HFFc6 (cell line): ENCODE measurements around the gene DNAJC18. TPM values are rescaled to one million over a fixed set of nuclear protein-coding genes. Genes with fewer than 3 reads are reported as not detected.

Experiments
- DNase-seq: peaks from one replicate; pipeline ENCODE4 v3.0.0-alpha.2; 2018
- H3K27ac Mint-ChIP-seq: 2 replicates; pipeline ENCODE4 v1.8.0; 2020; ENCODE audit warnings: mild to moderate bottlenecking, mixed read lengths
- H3K27me3 Mint-ChIP-seq: 2 replicates; pipeline ENCODE4 v1.8.0; 2021; ENCODE audit warnings: mild to moderate bottlenecking, moderate library complexity, mixed read lengths; ENCODE audit not compliant: insufficient read depth
- H3K36me3 Mint-ChIP-seq: 2 replicates; pipeline ENCODE4 v1.8.0; 2021; ENCODE audit warnings: low read depth, mixed read lengths
- H3K4me1 Mint-ChIP-seq: 2 replicates; pipeline ENCODE4 v1.8.0; 2020; ENCODE audit warnings: low read depth, mixed read lengths
- H3K4me3 Mint-ChIP-seq: 2 replicates; pipeline ENCODE4 v1.8.0; 2020; ENCODE audit warnings: mild to moderate bottlenecking, moderate library complexity, mixed read lengths
- H3K9me3 Mint-ChIP-seq: 2 replicates; pipeline ENCODE4 v1.8.0; 2020; ENCODE audit warnings: mild to moderate bottlenecking, mixed read lengths
- total RNA-seq, 6 experiments: library from RNA; stranded (reverse); fragmentation: NEBNext Ultra II Directional; extraction: Animal tissue kit (Norgen Biotek cat#: 25700); gene quantifications; 2 replicates in 1 of 6; 3 replicates in 5 of 6; pipeline ENCODE4 v1.2.3, GENCODE V29; 2021
- TF ChIP-seq, protein P1 (sequence below): fragments of 200-600 bp; sonication (generic); IDR thresholded peaks from 2 replicates; pipeline ENCODE4 v1.5.0; 2021; ENCODE audit warnings: antibody characterized with exemption, mild to moderate bottlenecking

The DNAJC18 gene
- total RNA-seq, 6 experiments from 2014 or later: 14.3 to 19.9 (median 18.2) TPM

DNA sequence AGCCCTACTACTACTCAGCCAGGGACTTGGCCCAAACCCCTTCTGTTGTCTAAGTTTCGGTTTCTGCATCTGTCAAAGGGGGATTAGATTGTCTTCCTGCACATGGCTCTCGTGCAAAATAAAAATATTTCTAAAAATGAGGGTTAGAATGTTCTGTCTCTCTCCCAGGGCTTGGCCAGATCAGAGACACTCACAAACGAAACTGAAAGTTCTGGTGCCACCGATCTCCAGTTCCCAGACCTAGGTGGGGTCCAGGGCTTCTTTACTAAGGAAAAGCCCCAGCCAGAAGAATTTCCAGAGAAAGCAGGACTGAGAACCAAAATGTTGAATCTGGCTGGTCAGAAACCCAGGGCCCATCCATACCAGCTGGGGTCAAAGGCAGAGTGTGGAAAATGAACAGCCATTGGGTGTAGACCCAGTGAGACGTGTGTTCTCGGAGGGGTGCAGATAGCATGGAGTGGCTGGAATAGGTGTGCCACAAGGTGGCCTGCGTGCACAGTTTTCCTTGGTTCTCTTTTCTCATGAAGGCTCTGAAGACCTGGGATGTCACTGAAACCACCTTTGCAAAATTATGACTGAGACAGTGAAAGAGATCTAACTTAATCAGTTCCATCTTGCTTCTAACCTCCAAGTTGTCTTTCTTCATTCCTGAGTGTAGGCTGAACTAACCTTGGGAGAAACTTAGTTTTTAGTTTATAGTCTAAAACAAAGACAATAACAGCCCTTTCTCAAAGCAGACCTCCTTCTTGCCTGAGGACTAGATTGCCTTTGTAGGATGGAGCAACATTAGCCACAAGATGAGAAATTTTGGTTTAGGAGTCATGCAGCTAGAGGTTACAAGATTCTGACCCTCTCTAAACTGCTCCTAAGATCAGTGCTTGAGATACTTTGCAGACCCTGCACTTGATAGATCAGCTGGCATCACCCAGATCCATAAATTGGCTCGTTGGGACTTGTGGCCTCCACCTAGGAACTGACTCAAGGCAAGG lies 54.0 kb downstream of the DNAJC18 start:
- no peak for DNase-seq
- peak overlapping the region; percentile 86 for H3K4me3 Mint-ChIP-seq
- H3K27me3 Mint-ChIP-seq: no peaks in the 10 kb centered on the region; the same call in 1 of the 2 replicates
- H3K4me1 Mint-ChIP-seq: peaks cover 27% of the 10 kb centered on the region
- H3K36me3 Mint-ChIP-seq: no peaks in the 10 kb centered on the region
- no peaks in the 10 kb centered on the region for H3K9me3 Mint-ChIP-seq
- TF ChIP-seq, protein P1, sequence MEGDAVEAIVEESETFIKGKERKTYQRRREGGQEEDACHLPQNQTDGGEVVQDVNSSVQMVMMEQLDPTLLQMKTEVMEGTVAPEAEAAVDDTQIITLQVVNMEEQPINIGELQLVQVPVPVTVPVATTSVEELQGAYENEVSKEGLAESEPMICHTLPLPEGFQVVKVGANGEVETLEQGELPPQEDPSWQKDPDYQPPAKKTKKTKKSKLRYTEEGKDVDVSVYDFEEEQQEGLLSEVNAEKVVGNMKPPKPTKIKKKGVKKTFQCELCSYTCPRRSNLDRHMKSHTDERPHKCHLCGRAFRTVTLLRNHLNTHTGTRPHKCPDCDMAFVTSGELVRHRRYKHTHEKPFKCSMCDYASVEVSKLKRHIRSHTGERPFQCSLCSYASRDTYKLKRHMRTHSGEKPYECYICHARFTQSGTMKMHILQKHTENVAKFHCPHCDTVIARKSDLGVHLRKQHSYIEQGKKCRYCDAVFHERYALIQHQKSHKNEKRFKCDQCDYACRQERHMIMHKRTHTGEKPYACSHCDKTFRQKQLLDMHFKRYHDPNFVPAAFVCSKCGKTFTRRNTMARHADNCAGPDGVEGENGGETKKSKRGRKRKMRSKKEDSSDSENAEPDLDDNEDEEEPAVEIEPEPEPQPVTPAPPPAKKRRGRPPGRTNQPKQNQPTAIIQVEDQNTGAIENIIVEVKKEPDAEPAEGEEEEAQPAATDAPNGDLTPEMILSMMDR: no peak; the same call in 1 of the 2 replicates
- peak overlapping the region; percentile 81; the same call in 1 of the 2 replicates for H3K27ac Mint-ChIP-seq

DNA sequence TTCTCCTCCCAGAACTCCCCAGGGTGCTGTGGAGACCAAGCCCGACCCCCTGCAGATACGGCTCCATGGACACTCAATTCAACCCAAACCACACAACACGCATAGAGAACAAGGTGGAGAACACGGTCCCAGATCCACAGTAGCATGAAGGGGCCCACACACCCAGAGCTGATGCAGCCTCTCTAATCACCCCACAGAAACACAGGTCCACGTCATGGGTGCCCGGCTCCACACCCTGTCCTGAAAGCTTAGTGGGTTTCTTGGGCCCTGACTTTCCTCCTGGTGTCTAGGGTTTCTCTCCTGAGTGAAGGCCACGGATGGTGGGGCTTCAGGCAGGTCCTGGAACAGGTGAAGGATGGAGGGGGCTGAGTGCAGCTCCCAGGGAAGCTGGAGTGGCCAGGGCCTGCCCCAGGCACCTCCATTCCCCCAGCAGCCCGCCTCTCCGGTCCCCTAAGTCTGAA lies 54.7 kb downstream of the DNAJC18 start:
- H3K4me3 Mint-ChIP-seq: peak overlapping the region; percentile 86; the same call in 1 of the 2 replicates
- TF ChIP-seq, protein P1: no peak
- DNase-seq: no peak
- H3K27ac Mint-ChIP-seq: no peak overlapping the region; the same call in 1 of the 2 replicates
- H3K36me3 Mint-ChIP-seq: no peaks in the 10 kb centered on the region
- H3K4me1 Mint-ChIP-seq: peaks cover 22% of the 10 kb centered on the region
- H3K27me3 Mint-ChIP-seq: no peaks in the 10 kb centered on the region; the same call in none of the 2 replicates
- H3K9me3 Mint-ChIP-seq: no peaks in the 10 kb centered on the region

DNA sequence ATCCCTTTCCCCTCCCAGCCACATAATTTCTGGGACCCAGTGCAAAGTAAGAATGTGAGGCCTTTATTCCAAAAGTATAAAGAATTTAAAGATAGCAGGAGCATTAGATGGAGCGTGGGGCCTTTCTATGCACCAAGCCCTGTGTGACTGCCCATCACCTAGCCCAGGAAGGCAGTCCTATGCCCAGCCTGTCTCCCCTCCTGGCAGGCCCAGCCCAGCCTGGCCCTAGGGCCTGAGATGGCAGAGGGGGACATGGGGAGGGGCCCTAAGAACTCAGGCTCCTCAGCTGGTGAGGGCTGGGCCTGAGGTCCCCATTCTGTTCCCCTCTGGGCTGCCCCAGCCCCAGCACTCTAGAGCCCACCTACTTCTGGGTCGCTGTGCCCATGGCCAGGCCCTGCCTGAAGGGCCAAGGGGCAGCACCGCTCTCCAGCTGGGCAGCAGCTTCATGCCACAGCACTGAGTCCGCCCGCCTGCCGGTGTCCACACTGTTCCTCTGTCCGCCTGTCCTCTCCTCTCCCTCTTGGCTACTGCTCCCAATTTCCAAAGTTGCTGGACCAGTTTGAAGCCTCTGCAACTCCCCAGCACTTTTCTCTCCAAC lies 55.2 kb downstream of the DNAJC18 start:
- no peak for DNase-seq
- Mint-ChIP-seq H3K36me3 (no peaks in the 10 kb centered on the region), H3K27me3 (no peaks in the 10 kb centered on the region; the same call in none of the 2 replicates), H3K27ac (no peak overlapping the region; the same call in 1 of the 2 replicates), H3K4me3 (no peak overlapping the region), H3K9me3 (no peaks in the 10 kb centered on the region), H3K4me1 (peaks cover 22% of the 10 kb centered on the region)
- TF ChIP-seq, protein P1: no peak

DNA sequence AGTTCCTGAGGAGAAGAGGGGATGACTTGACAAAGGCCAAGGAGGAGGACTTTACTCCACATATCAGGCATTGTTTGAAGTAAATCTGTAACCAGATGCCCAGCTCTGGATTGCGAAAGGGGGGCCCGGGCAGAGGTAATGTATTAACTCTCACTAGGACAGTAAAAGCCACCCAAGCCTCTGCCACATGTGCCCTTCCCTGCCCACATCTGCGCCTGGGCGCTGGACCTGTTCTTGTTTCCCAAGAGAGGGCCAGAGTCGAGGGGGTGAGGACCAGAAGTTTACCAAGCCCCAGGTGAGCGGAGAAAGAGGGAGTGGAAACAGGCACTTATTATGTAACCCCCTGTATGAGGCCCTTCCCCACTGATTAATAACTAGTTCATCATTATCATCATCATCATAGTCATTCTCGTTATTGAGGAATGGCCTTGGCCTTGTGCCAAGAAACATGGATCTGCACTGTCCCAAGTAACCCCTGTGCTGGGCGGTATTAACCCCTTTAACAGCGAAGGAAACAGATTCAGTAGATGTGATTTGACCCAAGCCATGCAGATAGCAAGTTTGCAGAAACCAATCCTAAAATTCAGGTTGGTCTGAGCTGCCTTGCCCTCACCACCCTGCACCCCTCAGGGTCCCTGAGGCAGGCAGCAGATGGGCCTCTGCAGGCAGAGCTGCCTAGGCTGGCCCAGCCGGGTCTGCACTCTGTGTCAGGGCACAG lies 55.9 kb downstream of the DNAJC18 start, which contains the start of gene SLC23A1:
SLC23A1 (minus strand) TSS at position 23 of the 718 bp plus-strand sequence. CDS start 44 bp downstream, outside the sequence.
- Mint-ChIP-seq H3K36me3 (no peaks in the 10 kb centered on the region), H3K4me1 (peaks cover 22% of the 10 kb centered on the region), H3K9me3 (no peaks in the 10 kb centered on the region), H3K27me3 (no peaks in the 10 kb centered on the region; the same call in none of the 2 replicates), H3K27ac (no peak within 1 kb of the TSS), H3K4me3 (no peak within 1 kb of the TSS)
- no peak for DNase-seq
- TF ChIP-seq, protein P1: no peak

DNA sequence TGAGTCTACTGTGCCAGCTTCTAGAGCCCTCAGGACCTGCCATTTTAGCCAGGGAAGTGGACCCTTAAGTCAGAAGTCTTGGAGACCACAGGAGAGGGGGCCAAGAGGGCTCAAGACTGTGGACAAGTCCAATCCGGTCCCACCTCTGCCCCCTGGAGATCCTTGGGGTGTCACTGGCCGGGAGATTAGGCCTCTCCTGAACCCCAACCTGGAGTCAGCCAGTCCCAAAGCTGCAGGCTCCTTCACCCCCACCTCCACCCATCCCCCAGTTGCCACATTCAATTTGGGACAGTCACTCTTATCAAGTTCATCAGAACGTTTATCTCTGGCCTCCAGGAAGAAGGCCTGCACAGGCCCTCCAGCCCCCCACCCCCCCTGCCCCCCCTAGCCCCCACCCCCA lies 56.5 kb downstream of the DNAJC18 start:
- TF ChIP-seq, protein P1: no peak
- Mint-ChIP-seq H3K4me1 (peaks cover 22% of the 10 kb centered on the region), H3K27me3 (no peaks in the 10 kb centered on the region; the same call in none of the 2 replicates), H3K36me3 (no peaks in the 10 kb centered on the region), H3K27ac (no peak overlapping the region), H3K4me3 (no peak overlapping the region), H3K9me3 (no peaks in the 10 kb centered on the region)
- no peak for DNase-seq
